ENCODE results near the gene TMTC4. TPM values are rescaled to one million over a fixed set of nuclear protein-coding genes. Genes with fewer than 3 reads are reported as not detected.

TMTC4 gene
- total RNA-seq, 2 experiments from 2014 or later: 8.0 to 9.3 TPM

DNA sequence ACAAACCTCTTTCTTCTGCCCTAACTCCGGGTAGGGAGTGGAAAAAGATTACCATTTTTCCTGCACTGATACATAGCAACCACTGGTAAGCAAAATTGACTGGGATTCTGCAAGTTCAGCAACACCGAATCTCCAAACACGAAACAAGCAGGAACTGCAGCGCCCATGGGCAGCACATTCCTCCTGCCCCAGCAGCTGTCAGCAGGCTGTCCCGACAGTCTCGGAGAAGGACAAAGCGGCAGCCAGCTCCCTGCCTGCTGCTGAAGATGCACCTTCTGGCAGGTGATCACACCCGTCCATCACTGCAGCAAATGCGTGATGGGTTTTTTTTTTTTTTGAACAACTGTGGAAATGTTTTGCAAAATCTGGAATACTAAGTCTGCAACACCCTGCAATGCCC, 6.7 kb downstream of the TMTC4 start:
- CTCF ChIA-PET: no interaction called here

DNA sequence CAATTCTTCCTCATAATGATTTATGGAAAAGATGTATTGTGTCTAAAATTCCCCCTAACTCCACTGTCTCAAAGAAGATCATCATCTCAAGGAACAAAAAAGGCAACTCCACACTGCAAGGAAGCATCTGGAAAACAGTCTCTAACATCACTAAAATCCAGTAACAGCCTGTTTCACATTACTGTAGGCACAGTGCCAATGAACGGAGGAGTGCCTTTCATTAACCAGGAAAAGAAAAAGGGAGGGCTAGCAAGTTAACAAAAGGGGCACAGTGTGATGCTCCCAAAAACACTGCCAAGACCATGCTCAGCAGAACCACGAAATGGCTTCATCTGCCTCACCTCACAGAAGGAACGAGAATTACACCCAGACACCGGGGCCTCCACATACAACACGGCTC, 8.5 kb downstream of the TMTC4 start:
- H3K4me1 Mint-ChIP-seq (ENCODE audit: low read depth): no peaks in the 10 kb centered on the region
- H3K36me3 ChIP-seq (ENCODE audit: insufficient read depth, low read length): peaks cover 46% of the 10 kb centered on the region
- CTCF ChIA-PET: no interaction called here

More for the DNA sequence above, 6.7 kb downstream of the TMTC4 start:
- Mint-ChIP-seq H3K4me3 (no peak overlapping the region), H3K27ac (no peak overlapping the region), H3K36me3 (ENCODE audit: low read depth) (peaks cover 67% of the 10 kb centered on the region), H3K27me3 (no peaks in the 10 kb centered on the region), H3K4me1 (ENCODE audit: low read depth) (peaks cover 15% of the 10 kb centered on the region), H3K9me3 (no peaks in the 10 kb centered on the region)
- DNase-seq (no peak), ATAC-seq (ENCODE audit: poor library complexity) (no peak)
- TF ChIP-seq, protein P1, sequence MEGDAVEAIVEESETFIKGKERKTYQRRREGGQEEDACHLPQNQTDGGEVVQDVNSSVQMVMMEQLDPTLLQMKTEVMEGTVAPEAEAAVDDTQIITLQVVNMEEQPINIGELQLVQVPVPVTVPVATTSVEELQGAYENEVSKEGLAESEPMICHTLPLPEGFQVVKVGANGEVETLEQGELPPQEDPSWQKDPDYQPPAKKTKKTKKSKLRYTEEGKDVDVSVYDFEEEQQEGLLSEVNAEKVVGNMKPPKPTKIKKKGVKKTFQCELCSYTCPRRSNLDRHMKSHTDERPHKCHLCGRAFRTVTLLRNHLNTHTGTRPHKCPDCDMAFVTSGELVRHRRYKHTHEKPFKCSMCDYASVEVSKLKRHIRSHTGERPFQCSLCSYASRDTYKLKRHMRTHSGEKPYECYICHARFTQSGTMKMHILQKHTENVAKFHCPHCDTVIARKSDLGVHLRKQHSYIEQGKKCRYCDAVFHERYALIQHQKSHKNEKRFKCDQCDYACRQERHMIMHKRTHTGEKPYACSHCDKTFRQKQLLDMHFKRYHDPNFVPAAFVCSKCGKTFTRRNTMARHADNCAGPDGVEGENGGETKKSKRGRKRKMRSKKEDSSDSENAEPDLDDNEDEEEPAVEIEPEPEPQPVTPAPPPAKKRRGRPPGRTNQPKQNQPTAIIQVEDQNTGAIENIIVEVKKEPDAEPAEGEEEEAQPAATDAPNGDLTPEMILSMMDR (IDR thresholded peaks at IDR 0.05): no peak
- no peak overlapping the region for H3K27ac ChIP-seq (ENCODE audit: low read depth in 1 of 2, low read length in 2 of 2)
- POLR2A ChIA-PET: no interaction called here
- no peak overlapping the region for H3K4me3 ChIP-seq (ENCODE audit: low read length)
- H3K27me3 ChIP-seq (ENCODE audit: control insufficient read depth in 1 of 2, insufficient read depth in 2 of 2, low read length in 2 of 2): no peaks in the 10 kb centered on the region
- intact Hi-C loops (cut with DNase I, micrococcal nuclease): no loop called here
- H3K4me1 ChIP-seq (ENCODE audit: insufficient read depth, low read length): peaks cover 4% of the 10 kb centered on the region
- H3K36me3 ChIP-seq (ENCODE audit: insufficient read depth, low read length): peaks cover 41% of the 10 kb centered on the region
- no peaks in the 10 kb centered on the region for H3K9me3 ChIP-seq (ENCODE audit: control insufficient read depth in 1 of 2, insufficient read depth in 1 of 2, low read length in 2 of 2)

DNA sequence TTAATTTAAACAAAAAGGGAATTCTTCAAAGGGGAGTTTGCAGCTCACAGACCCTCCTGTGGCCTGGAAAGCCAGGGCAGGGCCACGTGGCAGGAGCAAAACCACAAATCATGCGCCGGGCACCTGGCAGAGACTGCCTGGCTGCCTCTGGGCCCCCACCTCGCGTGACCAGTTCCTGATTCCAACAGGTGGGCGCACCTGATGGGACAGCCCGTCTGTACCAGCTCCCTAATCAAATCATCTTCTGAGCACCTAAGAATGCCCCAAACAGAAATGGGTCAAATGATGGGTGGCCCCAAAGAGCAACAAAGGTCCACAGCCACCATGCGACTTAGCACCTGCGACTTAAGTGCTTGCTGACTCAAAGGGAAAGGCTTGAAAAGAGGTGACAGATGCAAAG, 9.2 kb downstream of the TMTC4 start:
- Histone ChIP-seq H3K27me3 (ENCODE audit: control insufficient read depth in 1 of 2, insufficient read depth in 2 of 2, low read length in 2 of 2) (no peaks in the 10 kb centered on the region), H3K36me3 (ENCODE audit: insufficient read depth, low read length) (peaks cover 46% of the 10 kb centered on the region), H3K4me3 (ENCODE audit: low read length) (no peak overlapping the region), H3K9me3 (ENCODE audit: control insufficient read depth in 1 of 2, insufficient read depth in 1 of 2, low read length in 2 of 2) (no peaks in the 10 kb centered on the region), H3K4me1 (ENCODE audit: insufficient read depth, low read length) (no peaks in the 10 kb centered on the region), H3K27ac (ENCODE audit: low read depth in 1 of 2, low read length in 2 of 2) (no peak overlapping the region)
- no peak for ATAC-seq (ENCODE audit: poor library complexity)
- Mint-ChIP-seq H3K4me3 (no peak overlapping the region), H3K27me3 (no peaks in the 10 kb centered on the region), H3K36me3 (ENCODE audit: low read depth) (peaks cover 89% of the 10 kb centered on the region), H3K9me3 (no peaks in the 10 kb centered on the region), H3K27ac (no peak overlapping the region), H3K4me1 (ENCODE audit: low read depth) (no peaks in the 10 kb centered on the region)
- ChIA-PET CTCF (no interaction called here), POLR2A (interaction anchor here (2.4 kb wide), 1 partner anchor 9 kb away, joined by 8 read pairs; the partner anchor contains the start of gene TMTC4)
- TF ChIP-seq, protein P1 (IDR thresholded peaks at IDR 0.05): no peak
- DNase-seq: no peak
- intact Hi-C loops (cut with DNase I, micrococcal nuclease): no loop called here

More for the DNA sequence above, 8.5 kb downstream of the TMTC4 start:
- no peaks in the 10 kb centered on the region for H3K4me1 ChIP-seq (ENCODE audit: insufficient read depth, low read length)
- no peak overlapping the region for H3K27ac ChIP-seq (ENCODE audit: low read depth in 1 of 2, low read length in 2 of 2)
- intact Hi-C loops (cut with DNase I, micrococcal nuclease): no loop called here
- H3K4me3 Mint-ChIP-seq: no peak overlapping the region
- H3K4me3 ChIP-seq (ENCODE audit: low read length): no peak overlapping the region
- H3K27me3 Mint-ChIP-seq: no peaks in the 10 kb centered on the region
- TF ChIP-seq, protein P1 (IDR thresholded peaks at IDR 0.05): no peak
- DNase-seq: no peak
- H3K36me3 Mint-ChIP-seq (ENCODE audit: low read depth): peaks cover 83% of the 10 kb centered on the region
- no peak overlapping the region for H3K27ac Mint-ChIP-seq
- POLR2A ChIA-PET: no interaction called here
- no peaks in the 10 kb centered on the region for H3K27me3 ChIP-seq (ENCODE audit: control insufficient read depth in 1 of 2, insufficient read depth in 2 of 2, low read length in 2 of 2)
- H3K9me3 Mint-ChIP-seq: no peaks in the 10 kb centered on the region
- no peak for ATAC-seq (ENCODE audit: poor library complexity)
- no peaks in the 10 kb centered on the region for H3K9me3 ChIP-seq (ENCODE audit: control insufficient read depth in 1 of 2, insufficient read depth in 1 of 2, low read length in 2 of 2)
